Testis (tissue), 3 donors: ENCODE measurements around the gene SNED1. TPM values are rescaled to one million over a fixed set of nuclear protein-coding genes. Genes with fewer than 3 reads are reported as not detected.
"Not testable (repeated sequence)": the region's sequence is repeated elsewhere in the genome, so short reads cannot be mapped to it uniquely, and the experiment has no call there.

ENCODE experiments used
- DNase-seq: peaks from one replicate; pipeline ENCODE4 v3.0.0-alpha.2; 2019
- H3K27ac ChIP-seq, 2 donors: fragments of 200-600 bp; sonication (generic); one replicate each; pipeline ENCODE4 v1.5.1; 2019
- H3K27me3 ChIP-seq: fragments of 200-600 bp; sonication (generic); one replicate; pipeline ENCODE4 v1.5.1; 2019
- H3K36me3 ChIP-seq: fragments of 200-600 bp; sonication (generic); one replicate; pipeline ENCODE4 v1.5.1; 2017; ENCODE audit warnings: low read depth; ENCODE audit errors: missing control alignments
- H3K4me1 ChIP-seq: fragments of 200-600 bp; sonication (generic); one replicate; pipeline ENCODE4 v1.5.1; 2019
- H3K4me3 ChIP-seq, 2 donors: fragments of 200-600 bp; sonication (generic); one replicate each; pipeline ENCODE4 v1.5.1; 2017 to 2019
- H3K9me3 ChIP-seq: fragments of 200-600 bp; sonication (generic); one replicate; pipeline ENCODE4 v1.5.1; 2017
- POLR2A ChIP-seq: fragments of 450-650 bp; IDR thresholded peaks from one replicate; pipeline ENCODE4 v1.6.1; 2017; ENCODE audit warnings: antibody characterized with exemption, mild to moderate bottlenecking, moderate library complexity
- WGBS, 2 donors: methylation state at CpG; one replicate each; pipeline ENCODE4 v1.1.5; 2018; 5-methylcytosine and 5-hydroxymethylcytosine counted together
- intact Hi-C: fragments of 100-400 bp; cut with DNase I; formaldehyde crosslinking; loops from one replicate; pipeline ENCODE4 v1.15.1; 2023; ENCODE audit warnings: low total_unique reads
- polyA plus RNA-seq: library from polyadenylated mRNA; stranded (reverse); fragments of 350-450 nt; fragmentation: Illumina TruSeq; extraction: RNeasy Lipid Tissue Mini Kit (QIAGEN cat#74804); gene quantifications from one replicate; pipeline ENCODE4 v1.2.3, GENCODE V29; 2014; ENCODE audit warnings: low read depth, low replicate concordance; ENCODE audit not compliant: insufficient read depth
- total RNA-seq, 2 donors: library from RNA; depleted of rRNA; stranded (reverse); fragments of >200 nt; gene quantifications; one replicate each; pipeline ENCODE4 v1.2.3, GENCODE V29; 2016
- TF ChIP-seq, protein P1 (sequence below), 3 experiments: fragments of 450-650 bp in 2 of 3; fragments of 200-600 bp in 1 of 3; sonication (generic) in 1 of 3; IDR thresholded peaks; one replicate each; pipeline ENCODE4 v1.5.1; 2016 to 2019; ENCODE audit warnings: antibody characterized with exemption in 3 of 3, mild to moderate bottlenecking in 2 of 3, moderate library complexity in 1 of 3

The SNED1 gene
- total and polyA plus RNA-seq, 3 donors from 2014 or later = 15.8 to 107 (median 82.7) TPM

DNA sequence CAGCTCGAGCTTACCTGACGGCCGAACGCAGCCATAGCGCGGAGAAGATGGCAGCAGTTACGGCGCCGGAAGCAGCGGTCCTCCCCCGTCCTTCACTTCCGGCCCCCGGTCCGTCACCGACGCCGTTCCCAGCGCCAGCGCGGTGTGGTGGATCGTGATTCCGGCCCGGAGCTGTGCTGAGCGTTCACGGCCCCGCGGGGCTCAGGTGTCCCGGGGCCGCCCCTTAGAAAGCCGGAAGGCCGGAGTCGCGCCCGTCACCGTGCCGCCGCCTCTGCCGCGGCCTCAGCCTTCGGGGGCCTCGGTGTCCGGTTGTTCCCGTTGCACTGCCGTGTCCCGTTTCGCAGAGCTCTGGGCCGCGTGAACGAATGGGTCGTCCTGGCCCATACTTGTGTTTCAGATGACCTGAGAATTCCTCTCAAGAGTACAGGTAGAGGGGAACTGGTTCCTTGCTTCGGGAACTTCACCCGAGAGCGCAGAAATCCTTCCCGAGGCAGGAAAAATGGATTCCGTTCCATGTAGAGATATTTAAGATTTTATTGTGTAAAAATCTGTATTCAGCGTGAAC, 103.9 kb downstream of the SNED1 start, which contains the start of gene MTERF4:
TSS of gene MTERF4 (minus strand) at position 49 of the 565 bp plus-strand sequence. CDS start at position 35, 14 bp downstream.
- Histone ChIP-seq H3K9me3 (no peaks in the 10 kb centered on the region), H3K36me3 (no peaks in the 10 kb centered on the region), H3K27ac (peak within 1 kb of the TSS; percentile 90 to 93), H3K4me3 (peak within 1 kb of the TSS; percentile 92 to 95), H3K27me3 (no peaks in the 10 kb centered on the region), H3K4me1 (peaks cover 14% of the 10 kb centered on the region)
- intact Hi-C loops = no loop called here
- TF ChIP-seq, protein P1, sequence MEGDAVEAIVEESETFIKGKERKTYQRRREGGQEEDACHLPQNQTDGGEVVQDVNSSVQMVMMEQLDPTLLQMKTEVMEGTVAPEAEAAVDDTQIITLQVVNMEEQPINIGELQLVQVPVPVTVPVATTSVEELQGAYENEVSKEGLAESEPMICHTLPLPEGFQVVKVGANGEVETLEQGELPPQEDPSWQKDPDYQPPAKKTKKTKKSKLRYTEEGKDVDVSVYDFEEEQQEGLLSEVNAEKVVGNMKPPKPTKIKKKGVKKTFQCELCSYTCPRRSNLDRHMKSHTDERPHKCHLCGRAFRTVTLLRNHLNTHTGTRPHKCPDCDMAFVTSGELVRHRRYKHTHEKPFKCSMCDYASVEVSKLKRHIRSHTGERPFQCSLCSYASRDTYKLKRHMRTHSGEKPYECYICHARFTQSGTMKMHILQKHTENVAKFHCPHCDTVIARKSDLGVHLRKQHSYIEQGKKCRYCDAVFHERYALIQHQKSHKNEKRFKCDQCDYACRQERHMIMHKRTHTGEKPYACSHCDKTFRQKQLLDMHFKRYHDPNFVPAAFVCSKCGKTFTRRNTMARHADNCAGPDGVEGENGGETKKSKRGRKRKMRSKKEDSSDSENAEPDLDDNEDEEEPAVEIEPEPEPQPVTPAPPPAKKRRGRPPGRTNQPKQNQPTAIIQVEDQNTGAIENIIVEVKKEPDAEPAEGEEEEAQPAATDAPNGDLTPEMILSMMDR (IDR thresholded peaks at IDR 0.05) = peak in 1 of 3 experiments; percentile 8
- peak; percentile 4 for TF ChIP-seq POLR2A
- 0 to 1% methylated on average over 29 to 56 of the region's 56 CpGs for WGBS, 2 donors
- DNase-seq = peak; percentile 90

DNA sequence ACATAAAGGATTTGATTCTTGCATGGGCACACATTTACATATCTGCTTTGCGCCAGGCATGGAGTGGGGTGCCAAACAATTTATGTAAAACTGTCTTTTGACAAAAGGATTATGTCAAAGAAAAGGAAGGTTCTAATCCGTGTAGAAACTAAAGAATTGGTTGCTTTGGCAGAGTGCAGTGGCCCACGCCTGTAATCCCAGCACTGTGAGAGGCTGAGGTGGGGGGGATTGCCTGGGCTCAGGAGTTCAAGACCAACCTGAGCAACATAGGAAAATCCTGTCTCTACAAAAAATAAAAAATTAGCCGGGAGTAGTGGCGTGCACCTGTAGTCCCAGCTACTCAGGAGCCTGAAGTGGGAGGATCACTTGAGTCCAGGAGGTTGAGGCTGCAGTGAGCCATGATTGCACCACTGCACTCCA, 104.8 kb downstream of the SNED1 start:
- Histone ChIP-seq H3K4me3 (peak overlapping the region in 1 of 2 donors; percentile 95), H3K9me3 (no peaks in the 10 kb centered on the region), H3K36me3 (no peaks in the 10 kb centered on the region), H3K27me3 (no peaks in the 10 kb centered on the region), H3K4me1 (peaks cover 14% of the 10 kb centered on the region), H3K27ac (no peak overlapping the region)
- intact Hi-C loops = no loop called here
- WGBS, 2 donors = 32 to 43% methylated on average over 5 of the region's 5 CpGs
- DNase-seq = peak; percentile 13
- TF ChIP-seq, protein P1 (IDR thresholded peaks at IDR 0.05) = no peak
- TF ChIP-seq POLR2A = no peak

DNA sequence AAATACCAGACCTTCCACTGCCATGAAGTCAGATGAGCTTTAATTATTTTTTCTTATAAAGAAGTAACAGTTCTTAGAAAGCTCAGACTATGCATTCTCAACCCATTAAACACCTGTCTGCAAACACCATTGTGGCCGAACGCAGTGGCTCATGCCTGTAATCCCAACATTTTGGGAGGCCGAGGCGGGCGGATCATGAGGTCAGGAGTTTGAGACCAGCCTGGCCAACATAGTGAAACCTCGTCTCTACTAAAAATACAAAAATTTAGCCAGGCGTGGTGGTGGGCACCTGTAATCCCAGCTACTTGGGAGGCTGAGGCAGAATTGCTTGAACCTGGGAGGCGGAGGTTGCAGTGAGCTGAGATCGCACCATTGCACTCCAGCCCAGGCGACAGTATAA, 106.2 kb downstream of the SNED1 start:
- H3K9me3 ChIP-seq, intact Hi-C loops, H3K4me3 ChIP-seq, H3K27me3 ChIP-seq, H3K36me3 ChIP-seq, H3K27ac ChIP-seq, DNase-seq: not testable (repeated sequence)
- 92 to 94% methylated on average over 10 of the region's 10 CpGs for WGBS, 2 donors
- peaks cover 14% of the 10 kb centered on the region for H3K4me1 ChIP-seq

DNA sequence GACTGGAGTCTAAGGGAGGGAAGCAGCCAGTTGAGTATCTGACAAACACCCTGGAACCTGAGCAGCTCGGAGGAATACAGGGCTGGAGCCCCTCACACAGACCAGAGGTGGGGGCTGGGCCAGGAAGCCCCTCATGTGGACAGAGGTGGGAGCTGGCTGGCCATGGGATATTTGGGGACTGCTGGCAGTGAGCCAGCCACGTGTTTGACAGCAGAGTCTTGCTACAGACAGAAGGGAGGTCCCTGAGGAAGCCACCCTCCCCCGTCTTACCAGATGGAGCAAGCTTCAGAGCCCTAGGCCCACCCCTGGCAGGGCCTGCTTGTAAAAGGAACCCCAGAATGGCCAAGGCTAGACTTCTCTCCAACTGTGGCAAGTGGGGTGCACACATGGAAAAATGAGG, 107.2 kb downstream of the SNED1 start:
- intact Hi-C loops = no loop called here
- TF ChIP-seq POLR2A = no peak
- TF ChIP-seq, protein P1 (IDR thresholded peaks at IDR 0.05) = no peak

DNA sequence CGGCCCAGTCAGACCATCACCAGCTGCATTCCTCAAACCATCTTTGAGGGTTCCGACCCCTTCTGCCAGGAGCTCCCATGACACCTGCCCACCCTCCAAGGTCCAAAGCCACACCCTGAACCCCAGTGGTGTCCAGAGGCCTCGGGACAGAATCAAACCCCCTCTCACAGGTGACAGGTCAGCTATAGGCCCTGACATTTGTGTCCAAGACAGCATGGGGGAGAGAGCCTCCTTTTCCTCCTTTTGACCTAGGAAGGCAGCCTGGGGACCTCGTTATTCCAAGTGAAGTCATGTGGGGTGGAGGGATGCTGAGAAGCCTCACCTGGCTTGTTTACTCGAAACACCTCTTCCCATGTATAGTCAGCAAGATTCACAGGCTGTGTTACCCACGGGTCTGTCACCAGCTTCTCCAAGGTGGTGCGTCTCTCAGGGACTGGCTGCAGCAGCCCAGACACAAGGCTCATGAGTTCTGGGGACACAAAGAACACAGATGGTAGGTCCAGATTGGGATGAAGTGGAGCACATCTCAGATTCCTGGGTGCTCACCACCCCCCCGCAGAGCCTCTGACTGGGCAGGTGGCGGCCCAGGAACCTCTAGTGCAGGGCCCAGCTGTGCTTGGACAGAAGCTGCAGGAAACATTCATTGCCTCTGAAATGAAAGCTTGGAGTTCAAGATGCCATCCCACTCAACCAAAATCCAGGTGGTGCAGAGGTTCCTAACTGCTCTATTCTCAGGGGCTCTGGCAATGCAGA, 108.8 kb downstream of the SNED1 start:
- WGBS, 2 donors = 93 to 94% methylated on average over 8 to 9 of the region's 9 CpGs
- Histone ChIP-seq H3K36me3 (no peaks in the 10 kb centered on the region), H3K4me1 (peaks cover 8% of the 10 kb centered on the region), H3K27me3 (no peaks in the 10 kb centered on the region), H3K4me3 (no peak overlapping the region), H3K9me3 (no peaks in the 10 kb centered on the region), H3K27ac (no peak overlapping the region)
- DNase-seq = no peak
- intact Hi-C loops = no loop called here
- TF ChIP-seq, protein P1 (IDR thresholded peaks at IDR 0.05) = no peak
- no peak for TF ChIP-seq POLR2A

More for the DNA sequence above, 107.2 kb downstream of the SNED1 start:
- no peak overlapping the region for H3K27ac ChIP-seq
- peaks cover 14% of the 10 kb centered on the region for H3K4me1 ChIP-seq
- H3K36me3 ChIP-seq = no peaks in the 10 kb centered on the region
- no peaks in the 10 kb centered on the region for H3K9me3 ChIP-seq
- WGBS, 2 donors = 62 to 69% methylated on average over 3 of the region's 3 CpGs
- DNase-seq = peak; percentile 13
- H3K4me3 ChIP-seq = no peak overlapping the region
- no peaks in the 10 kb centered on the region for H3K27me3 ChIP-seq
